Limb (tissue), 2 donors: ENCODE measurements around the gene CAMK2G.
A peak's percentile ranks its signal among the peaks of the same experiment; 100 is the strongest.

Experiments
- DNase-seq, 2 donors: peaks; one replicate each; pipeline ENCODE4 v3.0.0-alpha.2; 2016; ENCODE audit errors: extremely low spot score in 2 of 2

The CAMK2G gene

DNA sequence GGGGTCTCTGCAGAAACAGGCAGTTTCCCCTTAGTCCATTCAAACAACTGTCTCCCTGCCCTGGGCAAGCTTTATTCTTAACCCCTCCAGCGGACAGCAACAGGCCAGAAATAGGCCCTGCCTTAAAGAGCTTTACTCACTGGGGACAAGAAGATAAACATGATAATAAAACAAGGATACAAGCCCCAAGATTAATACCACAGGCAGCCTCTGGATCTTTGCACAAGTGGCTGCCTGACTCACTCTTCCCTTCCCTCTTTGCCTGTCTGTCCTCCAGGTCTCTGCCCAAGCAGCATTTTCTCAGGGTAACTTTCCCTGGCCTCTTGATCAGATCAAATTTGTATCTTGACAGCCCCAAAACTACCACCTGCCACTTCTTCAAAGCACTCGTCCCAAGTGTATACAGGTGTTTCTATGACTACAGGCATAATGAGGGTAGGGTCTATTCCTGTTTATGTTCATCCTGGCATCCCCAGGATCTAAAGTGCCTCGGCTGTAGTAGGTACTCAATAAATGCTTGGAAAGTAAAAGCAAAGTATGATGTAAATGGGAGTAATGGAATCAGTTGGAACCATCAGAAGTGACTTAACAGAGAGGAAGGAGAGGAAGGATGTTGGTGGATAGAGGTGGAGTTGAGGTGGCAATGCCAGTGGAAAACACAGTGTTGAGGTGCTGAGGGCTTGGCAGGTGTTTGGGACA, 7.0 kb upstream of the CAMK2G start:
- no peak for DNase-seq

GRCh38 chr10:73879296-73880173, 5.2 kb upstream of the CAMK2G start:
- DNase-seq, result peak; percentile 51 to 82

GRCh38 chr10:73878365-73878764, 4.0 kb upstream of the CAMK2G start:
- DNase-seq, result no peak

DNA sequence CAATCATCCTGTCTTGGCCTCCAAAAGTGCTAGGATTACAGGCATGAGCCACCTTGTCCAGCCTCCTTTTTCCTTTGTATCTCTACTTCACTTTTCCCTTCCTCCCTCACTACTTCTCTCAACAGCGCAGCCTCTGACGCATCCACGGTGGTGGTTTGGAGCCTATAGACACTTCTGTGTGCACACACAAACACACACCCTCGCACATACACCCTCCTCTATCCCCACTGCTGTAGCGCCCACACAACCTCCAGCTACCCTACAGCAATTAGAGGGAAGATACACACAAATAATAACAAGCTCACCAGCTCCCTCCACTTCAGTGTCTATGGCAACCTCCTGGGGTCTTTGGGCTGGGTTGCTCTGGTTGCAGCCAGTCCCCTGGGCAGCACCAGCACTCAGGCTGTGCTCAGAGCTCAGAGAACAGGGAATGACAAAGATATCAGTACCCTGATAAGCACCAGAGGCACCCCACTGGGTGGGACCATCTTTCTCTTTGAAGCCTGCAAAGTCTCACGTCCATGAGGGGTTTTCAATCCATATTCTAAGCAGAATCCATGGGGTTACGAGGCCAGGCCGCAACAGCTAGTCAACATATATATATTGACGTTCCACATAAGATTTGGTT, 3.3 kb upstream of the CAMK2G start:
- no peak for DNase-seq

GRCh38 chr10:73876971-73877370, 2.6 kb upstream of the CAMK2G start:
- no peak for DNase-seq

DNA sequence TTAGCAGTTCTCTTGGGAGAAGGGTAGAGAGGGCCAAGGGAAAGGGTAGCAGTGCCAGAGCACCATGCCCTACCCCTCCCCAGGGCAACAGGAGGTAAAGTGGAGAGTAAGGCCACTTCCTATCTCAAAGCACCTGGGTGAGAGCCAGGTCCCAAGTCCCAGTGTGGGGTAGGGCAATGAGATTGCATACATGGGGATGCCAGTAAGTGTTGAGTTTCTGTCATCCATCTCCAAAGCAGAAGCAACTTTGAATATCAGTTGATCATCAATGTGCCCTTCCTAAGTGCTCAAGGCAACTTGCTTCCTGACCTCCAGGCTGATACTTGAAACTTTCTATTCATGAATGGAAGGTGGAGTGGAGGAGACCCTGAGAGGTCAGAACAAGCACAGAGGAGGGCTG, 2.2 kb upstream of the CAMK2G start:
- no peak for DNase-seq

DNA sequence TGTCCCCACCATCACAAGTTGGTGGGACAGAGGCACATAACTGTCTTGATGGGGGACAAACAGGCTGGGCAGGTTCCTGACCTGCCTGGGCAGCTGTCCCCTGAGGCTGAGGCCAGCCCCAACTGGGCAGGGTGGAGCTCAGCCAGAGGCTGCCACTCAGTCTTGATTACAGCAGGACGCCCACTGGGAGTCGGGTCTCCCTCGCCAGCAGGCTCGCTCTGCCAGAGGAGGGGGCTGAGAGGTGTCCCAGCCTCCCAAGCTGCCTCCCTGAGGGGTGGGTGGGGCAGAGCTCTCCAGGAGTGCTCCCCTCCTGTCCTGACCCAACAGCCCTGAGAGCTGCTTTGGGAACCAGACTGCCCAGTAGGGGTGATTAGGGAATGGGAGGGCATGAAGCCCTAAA, 1.8 kb upstream of the CAMK2G start:
- no peak for DNase-seq

DNA sequence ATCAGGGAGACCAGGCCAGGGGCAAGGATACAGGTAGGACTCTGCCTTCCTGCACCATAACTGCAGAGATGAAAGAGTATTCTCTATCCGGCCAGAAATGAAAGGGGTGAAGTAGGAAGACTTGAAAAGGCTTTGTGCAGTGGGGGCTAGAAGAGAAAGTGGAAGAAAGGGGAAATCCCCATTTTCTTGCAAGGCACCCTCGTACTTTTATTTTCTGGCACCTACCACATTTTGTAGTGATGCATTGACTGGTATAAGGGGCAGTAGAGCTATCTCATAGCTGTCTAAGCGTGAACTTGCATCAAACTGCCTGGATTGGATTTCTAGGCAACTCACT, 752 bp upstream of the CAMK2G start:
- no peak for DNase-seq

DNA sequence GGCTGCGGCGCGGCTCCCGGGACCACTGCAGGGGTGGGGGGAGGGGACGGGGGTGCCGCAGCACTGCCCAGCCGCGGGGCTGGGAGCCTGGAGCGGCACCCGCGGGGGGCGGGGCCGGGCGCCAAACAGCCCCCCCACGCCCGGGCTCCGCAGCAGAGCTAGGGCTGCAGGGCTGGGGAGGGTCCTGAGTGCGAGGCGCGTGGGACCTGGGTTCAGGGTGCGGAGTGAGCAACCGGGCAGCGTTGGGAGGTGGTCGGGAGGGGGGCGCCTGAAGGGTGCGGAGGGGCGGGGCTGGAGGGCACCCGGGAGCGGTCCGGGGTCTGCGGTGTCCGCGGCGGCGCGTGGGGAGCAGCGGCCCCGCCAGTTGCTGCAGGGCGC, 528 bp downstream of the CAMK2G start:
- DNase-seq, result no peak

DNA sequence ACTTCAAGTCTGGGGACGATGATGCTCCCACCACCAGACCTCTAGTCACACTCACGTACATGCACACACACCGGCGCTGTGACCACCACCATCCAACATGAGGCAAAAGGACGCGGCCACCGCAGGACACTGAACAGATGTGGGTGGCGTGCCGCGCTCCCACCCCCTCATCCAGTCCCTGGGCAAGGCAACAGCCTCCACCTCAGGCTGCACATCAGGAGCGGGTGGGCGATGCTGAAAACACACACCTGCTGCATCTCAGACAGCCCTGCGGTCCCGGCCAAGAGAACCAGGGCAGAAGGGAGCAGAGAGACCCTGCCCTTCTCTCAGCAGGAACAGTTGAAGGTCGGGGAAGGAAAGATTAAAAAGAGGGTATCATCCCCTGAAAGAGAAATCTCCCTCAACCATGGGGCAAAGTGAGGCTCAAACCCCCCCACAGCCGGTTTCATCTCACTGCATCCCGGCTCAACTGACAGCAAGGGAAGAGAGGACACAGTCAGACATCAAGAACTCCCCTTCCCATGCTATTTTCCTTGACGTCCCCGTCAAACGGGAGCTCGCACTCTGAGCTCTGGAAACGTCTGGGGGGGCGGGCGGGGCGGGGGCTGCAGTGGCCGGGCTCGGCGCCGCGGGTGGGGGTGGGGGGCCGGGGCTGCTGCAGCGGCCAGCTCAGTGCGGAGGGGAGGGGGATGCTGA, 1.1 kb downstream of the CAMK2G start:
- DNase-seq, result no peak

GRCh38 chr10:73872190-73872710, 2.1 kb downstream of the CAMK2G start:
- DNase-seq, result no peak

DNA sequence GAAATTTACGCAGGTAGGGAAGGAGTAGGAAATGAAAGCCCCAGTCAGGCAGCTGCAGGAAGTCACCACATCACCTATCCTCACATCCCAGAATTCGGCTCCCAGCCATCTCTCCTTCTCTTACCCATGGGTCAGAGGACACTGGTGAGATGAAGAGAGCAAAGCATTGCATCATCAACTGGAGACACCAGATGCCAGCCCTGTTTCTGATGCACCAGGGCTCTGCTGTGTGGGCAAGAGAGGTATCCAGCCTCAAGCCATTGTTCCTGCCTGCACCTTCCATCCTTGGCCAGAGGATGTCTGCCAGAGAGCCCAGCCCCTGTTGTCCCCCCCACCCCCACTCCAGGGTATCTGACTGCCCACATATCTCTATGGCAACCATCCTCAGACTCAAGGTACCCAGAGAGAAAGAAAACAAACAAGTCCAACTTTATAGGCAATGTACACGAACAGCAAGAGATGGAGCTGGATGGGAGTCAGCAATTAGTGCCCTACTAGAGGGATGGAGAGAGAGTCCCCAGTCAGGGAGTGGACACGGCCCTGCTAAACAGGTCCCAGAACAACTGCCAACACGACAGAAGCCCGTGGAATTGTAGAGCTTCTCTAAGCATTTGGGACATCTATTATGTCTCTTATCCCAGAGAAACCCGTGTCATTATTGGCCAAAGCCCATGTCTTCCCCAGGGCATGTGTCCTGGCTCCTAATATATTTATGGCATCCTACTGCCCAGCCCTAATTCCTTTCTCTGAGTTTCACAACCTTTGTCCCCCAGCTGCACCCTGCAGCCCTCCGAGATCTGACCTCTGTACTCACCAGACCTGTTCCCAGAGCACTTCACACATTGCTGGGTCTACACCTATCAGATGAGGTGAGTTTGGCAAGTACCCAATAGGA, 2.8 kb downstream of the CAMK2G start:
- no peak for DNase-seq

DNA sequence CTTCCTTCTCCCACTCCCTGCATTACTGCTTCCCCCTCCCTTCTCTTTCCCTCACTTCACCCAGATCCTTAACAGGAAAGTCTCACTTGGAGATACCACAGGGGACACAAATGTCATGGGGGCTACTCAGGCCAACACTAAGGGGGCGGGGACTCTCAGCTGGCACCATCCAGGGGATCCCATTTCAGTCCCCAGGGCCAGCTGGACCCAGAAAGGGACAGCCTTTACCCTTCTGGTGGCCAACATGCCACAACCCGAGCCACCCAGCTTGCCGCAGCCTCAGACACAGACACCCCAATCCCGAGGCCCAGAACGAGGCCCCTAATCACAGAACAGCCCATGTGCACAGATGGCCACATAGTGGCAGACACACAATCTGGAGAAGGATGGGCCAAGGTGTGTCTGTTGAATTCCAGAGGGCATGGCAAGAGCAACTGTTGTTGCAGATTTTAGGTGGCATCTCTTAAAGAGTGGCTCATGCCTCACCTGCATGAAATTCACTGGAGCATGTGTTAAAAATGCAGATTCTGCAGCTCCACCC, 5.6 kb downstream of the CAMK2G start:
- DNase-seq, result no peak

- no peak for DNase-seq
Measured at GRCh38 chr10:73867871-73868631, 6.3 kb downstream of the CAMK2G start.

DNA sequence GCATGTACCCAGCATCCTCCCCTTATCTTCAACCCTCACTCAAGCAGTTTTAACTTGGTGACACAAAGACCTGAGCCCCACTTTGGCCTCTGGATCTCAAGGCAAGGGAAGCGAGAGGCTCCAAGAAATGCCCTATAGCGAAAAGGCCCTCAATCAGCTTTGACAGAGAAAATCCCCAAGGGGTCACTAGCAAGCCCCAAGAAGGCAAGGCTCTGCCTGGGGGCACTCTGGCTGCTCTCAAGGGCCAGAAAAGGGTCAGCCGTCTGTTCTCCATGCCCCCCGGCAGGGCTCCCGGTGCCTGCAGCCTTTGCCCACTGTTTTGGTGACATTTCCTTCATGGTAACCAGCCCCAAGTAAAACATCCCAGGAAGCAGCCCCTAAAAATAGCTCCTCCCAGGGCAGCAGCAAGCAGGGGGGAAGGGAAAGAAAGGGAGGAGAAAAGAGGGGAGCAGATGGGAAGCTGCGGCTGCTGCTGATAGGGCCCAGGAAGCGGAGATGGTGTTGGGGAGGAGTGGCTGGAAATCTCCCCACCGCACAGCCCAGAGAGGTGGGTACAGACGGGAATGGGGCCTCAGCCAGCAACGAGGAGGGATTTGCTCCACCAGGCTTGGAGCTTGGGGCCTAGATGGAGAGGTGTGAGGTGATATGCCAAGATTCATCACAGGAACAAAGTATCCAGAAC, 7.1 kb downstream of the CAMK2G start:
- DNase-seq, result no peak

DNA sequence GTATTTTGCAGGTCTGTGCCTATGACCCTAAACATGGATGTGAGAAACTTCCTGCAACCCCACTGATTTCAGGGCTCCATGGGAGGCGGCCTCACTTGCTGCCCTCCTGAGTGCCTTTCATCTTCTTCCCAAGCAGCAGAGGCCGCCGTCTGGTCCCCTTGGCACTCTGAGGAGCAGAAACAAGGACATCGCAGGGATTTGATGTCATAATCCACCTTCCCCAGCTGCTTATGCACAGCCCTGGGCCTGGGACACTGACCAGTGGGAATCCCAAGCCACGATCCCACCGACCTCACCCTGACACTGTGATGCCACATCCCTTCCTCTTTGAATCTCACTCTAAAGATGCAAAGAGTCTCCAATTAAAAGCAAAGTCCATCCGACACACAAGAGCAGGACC, 7.7 kb downstream of the CAMK2G start:
- no peak for DNase-seq

GRCh38 chr10:73865459-73866442, 8.6 kb downstream of the CAMK2G start:
- DNase-seq, result no peak

GRCh38 chr10:73865107-73865458, 9.3 kb downstream of the CAMK2G start:
- DNase-seq, result no peak
